Testis (tissue), 2 donors: Measurements from ENCODE around the gene TMEM156.

ENCODE experiments used
- CTCF ChIP-seq, 3 experiments: fragments of 450-650 bp in 2 of 3; fragments of 200-600 bp in 1 of 3; sonication (generic) in 1 of 3; IDR thresholded peaks; one replicate each; pipeline ENCODE4 v1.5.1; 2016 to 2019; ENCODE audit warnings: antibody characterized with exemption in 3 of 3, mild to moderate bottlenecking in 2 of 3, moderate library complexity in 1 of 3
- POLR2A ChIP-seq: fragments of 450-650 bp; IDR thresholded peaks from one replicate; pipeline ENCODE4 v1.6.1; 2017; ENCODE audit warnings: antibody characterized with exemption, mild to moderate bottlenecking, moderate library complexity

GRCh38 chr4:38939165-38939564 is 93.0 kb downstream of the TMEM156 start:
- TF ChIP-seq CTCF (IDR thresholded peaks at IDR 0.05): no peak
- TF ChIP-seq POLR2A: no peak
